Measurements from ENCODE around the gene ZFP28. TPM values are rescaled to one million over a fixed set of nuclear protein-coding genes. Genes with fewer than 3 reads are reported as not detected.

ZFP28 gene
- total and polyA plus RNA-seq, 2 donors (not counting 3 experiments of a cell fraction or from before 2014, with no cell fraction given), result 1.8 to 5.4 TPM

GRCh38 chr19:56603829-56604228 is 65.1 kb downstream of the ZFP28 start:
- H3K79me2 ChIP-seq (ENCODE audit: control insufficient read depth, insufficient read depth, low read length), result peaks cover 15% of the 10 kb centered on the region
- POLR2A ChIA-PET, result no interaction called here
- no peaks in the 10 kb centered on the region for H3K9me1 ChIP-seq (replicated peaks; ENCODE audit: control insufficient read depth, extremely low read depth, insufficient read depth, low read length)
- no peaks in the 10 kb centered on the region for H3K27me3 ChIP-seq (ENCODE audit: control insufficient read depth in 2 of 2, insufficient read depth in 2 of 2, low read length in 2 of 2)
- CTCF ChIA-PET, result no interaction called here
- no peak overlapping the region for H3K27ac ChIP-seq (ENCODE audit: insufficient read depth, low read depth, low read length)
- H4K20me1 ChIP-seq (replicated peaks; ENCODE audit: control insufficient read depth, extremely low read depth, insufficient read depth, low read length), result no peaks in the 10 kb centered on the region
- TF ChIP-seq EZH2 (IDR thresholded peaks at IDR 0.05; ENCODE audit: borderline replicate concordance, low read depth, low read length, severe bottlenecking) (no peak), CTCF (IDR thresholded peaks at IDR 0.05; ENCODE audit: extremely low read depth in 1 of 2, insufficient read depth in 1 of 2, low read depth in 1 of 2, low read length in 2 of 2) (no peak), GATA2 (IDR thresholded peaks at IDR 0.05; ENCODE audit: insufficient read depth, insufficient read length, low read depth, low read length) (no peak), POLR2AphosphoS5 (IDR thresholded peaks at IDR 0.05; ENCODE audit: insufficient read depth, low read depth, low read length) (no peak), MYC (IDR thresholded peaks at IDR 0.05; ENCODE audit: low read depth, low read length) (no peak)
- no TSS peak for BruUV-seq (replicated peaks)
- H3K9me3 ChIP-seq (replicated peaks; ENCODE audit: control insufficient read depth, insufficient read depth, low read length), result no peaks in the 10 kb centered on the region
- no peak overlapping the region for H2AFZ ChIP-seq (ENCODE audit: low read depth, low read length)
- dilution Hi-C loops (cut with MboI; ENCODE audit: extremely low pct_ligation_motif_present, low sequenced_read_pairs) (no loop called here), intact Hi-C loops (cut with micrococcal nuclease) (no loop called here)
- H3K4me3 ChIP-seq (replicated peaks in 1 of 3; ENCODE audit: insufficient read depth in 1 of 3, low read depth in 1 of 3, low read length in 3 of 3), result no peak overlapping the region
- no peak overlapping the region for H3K4me2 ChIP-seq (ENCODE audit: insufficient read depth, low read length)
- H3K9ac ChIP-seq (replicated peaks; ENCODE audit: extremely low read depth, insufficient read depth, low read length), result no peak overlapping the region
- DNase-seq (ENCODE audit: low read depth, low spot score) (no peak), FAIRE-seq (no peak)
- H3K4me1 ChIP-seq (ENCODE audit: control insufficient read depth, extremely low read depth, insufficient read depth, low read length), result no peaks in the 10 kb centered on the region
- peaks cover 5 to 8% of the 10 kb centered on the region in 2 experiments for H3K36me3 ChIP-seq (ENCODE audit: control insufficient read depth in 2 of 2, extremely low read depth in 1 of 2, insufficient read depth in 2 of 2, low read length in 2 of 2)

Other genes with a start within 250 kb of the ZFP28 start
- gene ZSCAN5A, start 224.1 kb upstream of the ZFP28 start, total RNA-seq, result 12.0 and 12.2 TPM in 2 replicates
- gene ZSCAN5A, start 224.1 kb upstream of the ZFP28 start, polyA plus RNA-seq, result 5.1 and 9.9 TPM in 2 replicates
- 2.2 and 2.9 TPM in 2 replicates for gene ZNF582, start 145.4 kb upstream of the ZFP28 start, total RNA-seq
- 2.2 and 2.5 TPM in 2 replicates for gene ZNF582, start 145.4 kb upstream of the ZFP28 start, polyA plus RNA-seq
- 2.4 and 4.8 TPM in 2 replicates for gene ZNF583, start 134.6 kb upstream of the ZFP28 start, total RNA-seq
- gene ZNF583, start 134.6 kb upstream of the ZFP28 start, polyA plus RNA-seq, result 0.99 TPM in 2 replicates
- 1.3 and 1.6 TPM in 2 replicates for gene ZNF667, start 61.6 kb upstream of the ZFP28 start, total RNA-seq
- gene ZNF667, start 61.6 kb upstream of the ZFP28 start, polyA plus RNA-seq, result 0.29 and 0.35 TPM in 2 replicates
- gene ZNF471, start 31.1 kb upstream of the ZFP28 start, total RNA-seq, result 2.0 and 3.1 TPM in 2 replicates
- 0.70 and 0.92 TPM in 2 replicates for gene ZNF471, start 31.1 kb upstream of the ZFP28 start, polyA plus RNA-seq
- gene ZNF470, start 28.5 kb downstream of the ZFP28 start, total RNA-seq, result 3.9 and 4.2 TPM in 2 replicates
- 0.73 and 1.0 TPM in 2 replicates for gene ZNF470, start 28.5 kb downstream of the ZFP28 start, polyA plus RNA-seq
- gene ZNF71, start 56.4 kb downstream of the ZFP28 start, total RNA-seq, result 9.6 and 9.7 TPM in 2 replicates
- 10.1 and 13.4 TPM in 2 replicates for gene ZNF71, start 56.4 kb downstream of the ZFP28 start, polyA plus RNA-seq
- gene SMIM17, start 104.2 kb downstream of the ZFP28 start, total RNA-seq, result 0.30 and 1.4 TPM in 2 replicates
- 0.10 TPM in 1 of 2 replicates, not detected in the other for gene SMIM17, start 104.2 kb downstream of the ZFP28 start, polyA plus RNA-seq
- not detected in 2 replicates for gene ZNF835, start 132.8 kb downstream of the ZFP28 start, total RNA-seq
- gene ZNF835, start 132.8 kb downstream of the ZFP28 start, polyA plus RNA-seq, result 0.01 TPM in 1 of 2 replicates, not detected in the other